Middle frontal gyrus (tissue), 1 donor: ENCODE results near the gene EXOC6B.

ENCODE experiments used
- DNase-seq: peaks from one replicate; pipeline ENCODE4 v3.0.0-alpha.2; 2015; ENCODE audit warnings: low spot score; ENCODE audit errors: extremely low spot score

EXOC6B gene

DNA sequence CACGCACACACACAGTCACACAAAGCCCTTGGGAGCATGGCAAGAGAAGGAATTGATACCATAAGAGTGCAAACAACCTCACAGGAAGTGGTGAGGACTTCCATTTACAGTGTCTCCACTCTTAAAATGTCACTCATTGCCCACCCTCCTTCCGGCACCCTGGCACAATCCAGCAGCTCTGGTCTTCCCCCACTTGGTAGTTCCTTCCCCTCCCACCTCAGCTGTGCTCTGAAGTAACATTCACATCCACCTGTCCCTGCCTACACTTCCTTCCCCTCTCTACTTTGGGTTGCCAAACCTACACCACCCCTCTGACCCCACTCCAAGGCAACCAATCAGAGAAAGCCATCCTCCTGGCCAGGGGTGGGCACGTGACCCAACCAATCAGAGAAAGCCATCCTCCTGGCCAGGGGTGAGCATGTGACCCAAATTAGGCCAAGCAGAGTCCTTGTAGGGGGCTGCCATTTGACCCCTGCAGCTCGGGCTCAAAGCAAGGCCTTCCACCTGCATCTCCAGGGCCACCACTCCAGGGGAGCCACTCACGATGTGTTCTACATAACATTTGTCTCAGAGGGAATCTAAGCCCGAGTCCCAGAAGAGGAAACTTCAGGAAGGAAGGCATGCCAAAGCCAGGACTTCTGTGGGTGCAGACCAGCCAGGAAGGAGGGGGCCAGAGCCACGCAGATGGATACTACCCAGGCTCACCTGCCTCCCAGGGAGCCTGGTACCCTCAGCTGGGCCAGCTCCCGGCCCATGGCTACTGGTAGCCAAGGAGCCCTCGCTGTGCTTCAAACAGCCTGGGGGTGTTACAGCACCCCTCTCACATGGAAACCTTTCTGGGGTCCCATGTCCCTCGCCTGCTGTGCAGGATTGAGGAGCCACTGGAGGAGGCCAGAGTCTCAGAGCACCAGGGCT lies 699.4 kb downstream of the EXOC6B start:
- DNase-seq, result no peak
